GM20000 (cell line): Measurements from ENCODE around the gene NINJ2.

ENCODE experiments used
- DNase-seq: peaks from one replicate; pipeline ENCODE4 v3.0.0; 2012; ENCODE audit warnings: low spot score
- CTCF ChIP-seq: IDR thresholded peaks from 2 replicates; pipeline ENCODE4 v1.5.1; 2012; ENCODE audit warnings: mild to moderate bottlenecking, control low read depth; ENCODE audit errors: extremely low read depth, missing control alignments

NINJ2 gene

GRCh38 chr12:574475-575128 is 88.6 kb downstream of the NINJ2 start:
- no peak for TF ChIP-seq CTCF
- no peak for DNase-seq

GRCh38 chr12:573232-573631 is 90.0 kb downstream of the NINJ2 start:
- TF ChIP-seq CTCF, result no peak
- DNase-seq, result no peak

GRCh38 chr12:572532-572899 is 90.7 kb downstream of the NINJ2 start:
- TF ChIP-seq CTCF, result no peak
- DNase-seq, result no peak

GRCh38 chr12:571795-572531 is 91.3 kb downstream of the NINJ2 start:
- TF ChIP-seq CTCF, result no peak

GRCh38 chr12:570921-571794 is 92.1 kb downstream of the NINJ2 start:
- TF ChIP-seq CTCF, result no peak
- no peak for DNase-seq

More at GRCh38 chr12:571795-572531, 91.3 kb downstream of the NINJ2 start:
- DNase-seq, result no peak

GRCh38 chr12:570435-570920 is 92.8 kb downstream of the NINJ2 start:
- no peak for DNase-seq
- no peak for TF ChIP-seq CTCF

- TF ChIP-seq CTCF, result peak; percentile 89
- peak; percentile 95 for DNase-seq
Measured at GRCh38 chr12:569803-570434, 93.3 kb downstream of the NINJ2 start.
